Activated naive CD4-positive, alpha-beta T cell treated with anti-CD3 and anti-CD28 coated beads, Interleukin-2, amount 50 U/mL, for 24 hours (primary cell): ENCODE data around the gene MTMR3.
"Not testable (repeated sequence)": the region's sequence is repeated elsewhere in the genome, so short reads cannot be mapped to it uniquely, and the experiment has no call there.

Experiments used
- H3K27ac Mint-ChIP-seq: one replicate; pipeline ENCODE4 v1.8.0; 2021; ENCODE audit warnings: mild to moderate bottlenecking, mixed read lengths
- H3K27me3 Mint-ChIP-seq: one replicate; pipeline ENCODE4 v1.8.0; 2021; ENCODE audit warnings: mixed read lengths
- H3K36me3 Mint-ChIP-seq: one replicate; pipeline ENCODE4 v1.8.0; 2021; ENCODE audit warnings: mixed read lengths
- H3K4me1 Mint-ChIP-seq: one replicate; pipeline ENCODE4 v1.8.0; 2021; ENCODE audit warnings: mixed read lengths
- H3K4me3 Mint-ChIP-seq: one replicate; pipeline ENCODE4 v1.8.0; 2021; ENCODE audit warnings: mild to moderate bottlenecking, mixed read lengths
- H3K9me3 Mint-ChIP-seq: one replicate; pipeline ENCODE4 v1.8.0; 2021; ENCODE audit warnings: mixed read lengths

Gene MTMR3

DNA sequence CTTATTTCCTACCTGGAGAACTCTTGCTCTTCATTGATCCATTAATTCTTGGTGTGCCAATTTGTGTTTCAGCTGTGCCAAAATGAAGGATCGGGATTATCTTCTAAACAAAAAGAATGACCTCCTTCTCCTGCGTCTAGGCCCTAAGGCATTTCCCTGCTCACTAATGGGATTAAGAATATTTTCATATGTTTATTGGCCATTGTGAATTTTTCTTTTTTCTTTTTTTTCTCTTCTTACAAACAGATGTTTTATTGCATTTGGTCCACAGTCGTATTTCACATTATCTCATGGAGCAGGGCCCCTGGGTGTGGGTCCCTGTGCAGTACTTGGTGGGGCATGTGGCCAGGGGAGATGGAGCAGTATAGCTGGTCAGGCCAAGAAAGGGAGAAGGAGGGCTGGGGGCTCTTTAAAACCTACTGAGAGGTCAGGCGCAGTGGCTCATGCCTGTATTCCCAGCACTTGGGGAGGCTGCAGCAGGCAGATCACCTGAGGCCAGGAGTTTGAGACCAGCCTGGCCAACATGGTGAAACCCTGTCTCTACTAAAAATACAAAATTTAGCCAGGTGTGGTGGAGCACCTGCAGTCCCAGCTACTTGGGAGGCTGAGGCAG, 162.0 kb downstream of the MTMR3 start:
- H3K4me1 Mint-ChIP-seq = peaks cover 12% of the 10 kb centered on the region
- peaks cover 1% of the 10 kb centered on the region for H3K36me3 Mint-ChIP-seq
- H3K4me3 Mint-ChIP-seq = no peak overlapping the region
- H3K27ac Mint-ChIP-seq = no peak overlapping the region
- H3K27me3 Mint-ChIP-seq = peaks cover 3% of the 10 kb centered on the region
- no peaks in the 10 kb centered on the region for H3K9me3 Mint-ChIP-seq

DNA sequence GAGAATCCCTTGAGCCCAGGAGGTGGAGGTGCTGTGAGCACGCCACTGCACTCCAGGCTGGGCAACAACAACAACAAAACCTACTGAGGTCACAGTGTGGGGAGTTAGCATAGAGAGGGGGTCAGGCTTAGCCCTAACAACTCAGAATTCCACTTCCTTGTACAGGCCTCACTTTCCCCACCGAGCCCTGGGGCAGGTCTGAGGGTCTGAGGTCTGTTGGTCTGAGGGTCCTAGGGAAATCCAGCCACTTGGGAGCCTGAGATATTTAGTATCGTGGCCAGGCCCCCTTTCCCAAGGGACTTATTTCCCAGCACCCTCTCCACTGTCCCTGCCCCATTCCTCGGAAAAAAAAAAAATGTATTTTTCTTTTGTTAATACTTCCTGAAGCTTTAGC, 162.5 kb downstream of the MTMR3 start:
- Mint-ChIP-seq H3K4me3 (no peak overlapping the region), H3K27ac (no peak overlapping the region), H3K27me3 (peaks cover 3% of the 10 kb centered on the region), H3K9me3 (no peaks in the 10 kb centered on the region), H3K36me3 (peaks cover 1% of the 10 kb centered on the region), H3K4me1 (peaks cover 12% of the 10 kb centered on the region)

DNA sequence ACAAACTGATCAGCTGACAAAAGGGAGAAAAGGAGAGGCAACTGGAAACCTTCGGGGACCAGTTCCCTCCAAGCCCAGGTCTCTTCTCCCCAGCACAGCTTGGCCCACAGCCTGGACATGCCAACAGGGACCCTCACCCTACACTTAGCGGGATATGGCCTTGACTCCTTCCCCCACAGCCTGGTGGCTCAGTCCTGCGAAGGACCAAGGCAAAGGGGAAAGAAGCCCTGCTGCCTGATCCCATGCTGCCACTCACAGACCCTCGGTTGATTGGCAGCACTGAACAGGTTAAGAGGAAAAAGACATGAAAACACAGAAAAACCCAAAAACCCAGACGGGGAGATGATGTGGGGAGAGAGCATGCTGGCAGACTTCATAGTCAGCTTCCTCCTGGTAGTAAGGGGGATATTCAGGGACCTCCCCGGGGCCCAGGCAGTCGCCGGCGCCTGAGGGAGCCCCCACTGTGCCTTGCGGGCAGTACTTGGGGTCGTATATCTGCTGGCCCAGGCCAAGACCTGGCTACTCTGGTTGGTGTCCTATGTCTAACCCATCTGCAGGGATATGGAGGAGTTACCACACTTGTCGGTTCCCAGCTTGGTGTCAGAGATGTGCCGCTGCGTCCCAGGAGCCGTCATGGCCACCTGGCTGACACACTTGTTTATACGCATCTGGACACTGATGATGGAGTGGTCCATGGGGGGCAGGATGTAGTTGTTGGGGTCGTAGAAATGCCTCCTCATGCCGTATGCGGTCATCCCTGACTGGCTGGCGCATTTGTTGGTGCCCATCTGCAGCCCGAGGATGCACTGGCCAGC, 163.1 kb downstream of the MTMR3 start:
- H3K27me3 Mint-ChIP-seq = peaks cover 3% of the 10 kb centered on the region
- H3K4me3 Mint-ChIP-seq = no peak overlapping the region
- no peak overlapping the region for H3K27ac Mint-ChIP-seq
- peaks cover 12% of the 10 kb centered on the region for H3K4me1 Mint-ChIP-seq
- no peaks in the 10 kb centered on the region for H3K9me3 Mint-ChIP-seq
- peaks cover 1% of the 10 kb centered on the region for H3K36me3 Mint-ChIP-seq

DNA sequence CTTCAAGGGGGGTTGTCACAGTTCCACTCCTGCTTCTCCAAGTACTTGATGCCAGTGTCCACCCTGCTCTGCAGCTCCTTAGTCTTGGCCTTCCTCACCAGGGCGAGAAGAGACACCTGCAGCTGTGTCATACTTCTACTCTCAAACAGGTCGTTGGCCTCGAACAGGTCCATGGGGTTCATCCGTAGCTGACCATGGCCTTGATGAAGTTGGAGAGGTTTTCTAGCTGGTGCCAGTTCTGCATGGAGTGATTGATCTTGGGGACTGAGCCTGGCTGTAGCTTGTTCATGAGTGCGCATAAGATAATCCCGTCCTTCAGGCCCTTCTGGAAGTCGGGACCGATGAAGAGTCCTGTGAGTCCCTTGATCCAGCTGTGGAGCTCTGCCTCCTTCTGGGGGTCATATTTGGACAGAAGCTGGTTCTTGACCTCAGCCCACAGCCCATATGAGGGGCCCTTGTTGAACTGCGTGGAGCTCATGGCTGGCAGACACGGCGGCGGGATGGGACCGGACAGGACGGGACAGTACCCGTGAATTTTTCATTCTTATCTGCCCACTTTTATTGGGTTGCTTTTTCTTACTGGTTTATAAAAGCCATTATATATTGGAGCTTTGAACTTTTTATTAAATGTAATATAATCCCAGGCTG, 163.9 kb downstream of the MTMR3 start:
- Mint-ChIP-seq H3K36me3 (peaks cover 1% of the 10 kb centered on the region), H3K9me3 (no peaks in the 10 kb centered on the region), H3K27me3 (peaks cover 3% of the 10 kb centered on the region), H3K4me1 (peaks cover 12% of the 10 kb centered on the region), H3K4me3 (no peak overlapping the region), H3K27ac (no peak overlapping the region)

DNA sequence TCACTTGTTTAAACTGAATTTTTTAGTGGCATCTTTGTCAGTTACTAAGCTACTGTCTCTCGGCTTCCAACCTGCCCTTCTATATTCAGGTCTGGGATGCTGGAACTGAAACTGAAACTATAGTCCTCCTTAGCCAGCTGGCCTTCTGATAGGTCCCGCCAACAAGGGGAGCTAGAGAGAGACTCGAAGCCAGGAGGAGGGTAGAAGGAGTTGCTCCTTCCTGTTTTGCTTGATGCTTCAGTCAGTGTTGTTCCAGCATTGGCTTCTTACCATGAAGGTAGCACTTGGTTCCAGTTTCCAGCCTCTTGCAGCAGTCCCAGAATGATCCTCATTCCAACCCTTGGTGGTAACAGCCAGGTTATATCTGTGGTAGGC, 164.4 kb downstream of the MTMR3 start:
- H3K4me3 Mint-ChIP-seq = peak overlapping the region; percentile 44
- H3K27me3 Mint-ChIP-seq = peaks cover 3% of the 10 kb centered on the region
- no peak overlapping the region for H3K27ac Mint-ChIP-seq
- no peaks in the 10 kb centered on the region for H3K36me3 Mint-ChIP-seq
- H3K9me3 Mint-ChIP-seq = no peaks in the 10 kb centered on the region
- peaks cover 12% of the 10 kb centered on the region for H3K4me1 Mint-ChIP-seq

DNA sequence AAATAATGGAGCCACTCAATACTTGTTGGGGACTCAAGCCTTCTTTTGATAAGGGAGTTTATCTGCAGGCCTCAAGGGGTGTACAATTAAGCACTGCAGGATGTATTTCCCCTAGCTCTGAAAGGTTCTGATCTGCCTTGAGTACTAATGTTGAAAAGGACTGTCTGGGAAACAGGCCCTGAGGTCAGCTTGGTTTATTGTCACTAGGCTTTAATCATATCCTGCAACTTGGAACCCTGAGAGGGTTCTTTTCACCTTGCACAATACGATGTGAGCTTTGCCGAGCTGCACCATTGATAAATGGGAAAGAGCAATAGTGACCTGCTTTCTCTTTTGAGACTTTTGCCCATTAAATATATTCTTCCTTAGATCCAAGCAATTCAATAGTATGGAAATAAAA, 165.7 kb downstream of the MTMR3 start:
- H3K4me3 Mint-ChIP-seq = no peak overlapping the region
- no peaks in the 10 kb centered on the region for H3K27me3 Mint-ChIP-seq
- no peaks in the 10 kb centered on the region for H3K36me3 Mint-ChIP-seq
- H3K27ac Mint-ChIP-seq = no peak overlapping the region
- H3K4me1 Mint-ChIP-seq = peaks cover 12% of the 10 kb centered on the region
- no peaks in the 10 kb centered on the region for H3K9me3 Mint-ChIP-seq

DNA sequence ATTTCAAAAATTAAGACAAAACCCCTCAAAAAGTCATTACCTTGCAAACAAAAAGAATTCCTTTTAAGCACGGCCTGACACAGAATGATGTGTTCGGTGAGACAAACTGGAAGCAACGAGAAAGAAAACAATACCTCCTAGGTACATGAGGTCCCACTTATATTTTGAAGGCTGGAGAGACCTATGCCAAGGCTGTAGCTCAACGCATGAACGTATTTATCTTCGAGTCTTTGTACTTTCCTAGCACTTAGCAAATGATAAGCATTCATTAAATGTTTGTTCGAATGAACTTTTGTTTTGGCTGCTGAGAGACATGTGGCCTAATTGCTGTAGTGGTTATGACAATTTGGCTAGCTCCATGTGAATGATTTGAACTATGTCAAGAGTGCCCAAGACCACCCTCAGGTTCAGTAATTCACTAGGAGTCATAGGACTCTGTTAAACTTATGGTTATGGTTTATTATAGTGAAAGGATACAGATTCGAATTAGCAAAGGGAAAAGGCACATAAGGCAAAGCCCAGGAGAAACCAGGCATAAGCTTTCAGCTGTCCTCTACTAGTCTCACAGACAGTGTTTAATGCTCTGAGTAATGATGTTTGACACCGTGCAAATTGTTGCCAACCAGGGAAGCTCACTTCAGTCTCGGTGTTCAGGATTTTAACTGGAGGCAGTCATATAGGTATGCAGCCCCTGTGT, 171.2 kb downstream of the MTMR3 start:
- peaks cover 9% of the 10 kb centered on the region for H3K9me3 Mint-ChIP-seq
- H3K36me3 Mint-ChIP-seq = peaks cover 7% of the 10 kb centered on the region
- H3K27ac Mint-ChIP-seq = no peak overlapping the region
- no peaks in the 10 kb centered on the region for H3K4me1 Mint-ChIP-seq
- H3K27me3 Mint-ChIP-seq = peaks cover 2% of the 10 kb centered on the region
- H3K4me3 Mint-ChIP-seq = no peak overlapping the region

DNA sequence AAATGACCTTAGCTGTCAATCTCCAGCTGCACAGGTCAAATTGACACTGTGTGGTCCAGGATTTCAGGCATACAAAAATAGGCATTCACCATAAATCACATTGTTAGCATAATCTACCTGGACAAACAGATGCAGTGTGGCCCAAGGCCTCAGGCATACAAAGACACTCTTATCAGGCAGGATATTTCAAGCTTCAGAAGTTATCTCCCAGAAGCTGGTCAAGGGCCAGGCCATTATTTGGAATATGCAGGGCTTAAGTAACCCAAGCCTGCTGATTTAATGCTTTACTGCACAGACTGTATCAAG, 171.7 kb downstream of the MTMR3 start:
- no peak overlapping the region for H3K27ac Mint-ChIP-seq
- peaks cover 12% of the 10 kb centered on the region for H3K9me3 Mint-ChIP-seq
- H3K4me1 Mint-ChIP-seq = no peaks in the 10 kb centered on the region
- H3K4me3 Mint-ChIP-seq = no peak overlapping the region
- peaks cover 7% of the 10 kb centered on the region for H3K36me3 Mint-ChIP-seq
- peaks cover 2% of the 10 kb centered on the region for H3K27me3 Mint-ChIP-seq

DNA sequence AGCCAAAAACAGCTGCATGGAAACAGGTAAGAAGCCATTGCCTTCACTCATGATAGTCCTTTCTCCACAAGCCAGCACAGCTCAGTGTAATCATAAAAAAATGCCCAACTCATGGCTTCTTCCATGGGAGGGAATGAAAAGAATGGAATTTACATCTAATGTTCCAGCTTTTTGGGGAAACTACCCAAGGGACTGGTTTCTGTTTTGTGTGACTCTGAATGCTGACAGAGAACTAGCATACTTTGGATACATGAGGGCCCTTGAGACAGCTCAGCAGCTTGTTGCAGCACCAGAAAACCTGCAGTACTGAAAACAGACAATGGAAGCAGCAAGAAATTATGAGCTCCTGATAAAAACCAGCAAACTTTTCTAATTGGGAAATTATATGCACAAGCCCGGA, 173.0 kb downstream of the MTMR3 start:
- H3K9me3 Mint-ChIP-seq = peaks cover 12% of the 10 kb centered on the region
- no peak overlapping the region for H3K27ac Mint-ChIP-seq
- H3K36me3 Mint-ChIP-seq = peaks cover 7% of the 10 kb centered on the region
- H3K4me1 Mint-ChIP-seq = no peaks in the 10 kb centered on the region
- peaks cover 2% of the 10 kb centered on the region for H3K27me3 Mint-ChIP-seq
- no peak overlapping the region for H3K4me3 Mint-ChIP-seq

DNA sequence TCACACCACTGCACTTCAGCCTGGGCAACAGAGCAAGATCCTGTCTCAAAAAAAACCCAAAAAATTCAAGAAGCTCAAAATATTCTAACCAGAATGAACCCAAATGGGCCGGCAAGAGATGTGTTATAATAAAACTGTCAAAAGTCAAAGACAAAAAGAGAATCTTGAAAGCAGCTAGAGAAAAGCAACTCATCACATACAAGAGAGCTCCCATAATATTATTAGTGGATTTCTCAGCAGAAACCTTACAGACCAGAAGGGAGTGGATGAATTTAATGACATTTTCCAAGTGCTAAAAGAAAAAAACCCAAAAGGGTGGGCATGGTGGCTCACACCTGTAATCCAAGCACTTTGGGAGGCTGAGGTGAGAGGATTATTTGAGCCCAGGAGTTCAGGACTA, 174.4 kb downstream of the MTMR3 start:
- peaks cover 7% of the 10 kb centered on the region for H3K36me3 Mint-ChIP-seq
- H3K4me1 Mint-ChIP-seq = no peaks in the 10 kb centered on the region

DNA sequence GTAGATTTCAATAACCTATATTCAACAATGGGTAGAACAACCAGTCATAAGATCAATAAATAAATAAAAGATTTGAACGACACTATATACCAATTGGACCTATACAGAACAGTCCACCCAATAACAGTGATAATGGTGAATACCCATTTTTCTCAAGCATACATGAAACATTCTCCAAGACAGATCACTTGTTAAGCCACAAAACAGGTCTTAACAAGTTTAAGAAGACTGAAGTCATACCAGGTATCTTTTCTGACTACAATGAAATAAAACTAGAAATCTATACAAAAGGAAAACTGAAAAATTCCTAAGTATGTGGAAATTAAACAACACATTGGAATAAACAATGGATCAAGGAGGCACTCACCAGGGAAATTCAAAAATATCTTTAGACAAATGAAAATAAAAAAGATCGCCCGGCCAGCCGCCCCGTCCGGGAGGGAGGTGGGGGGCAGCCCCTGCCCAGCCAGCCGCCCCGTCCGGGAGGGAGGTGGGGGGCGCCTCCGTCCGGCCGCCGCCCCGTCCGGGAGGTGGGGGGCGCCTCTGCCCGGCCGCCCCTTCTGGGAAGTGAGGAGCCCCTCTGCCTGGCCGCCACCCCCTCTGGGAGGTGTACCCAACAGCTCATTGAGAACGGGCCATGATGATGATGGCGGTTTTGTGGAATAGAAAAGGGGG, 176.5 kb downstream of the MTMR3 start:
- not testable (repeated sequence) for H3K27ac Mint-ChIP-seq, H3K4me3 Mint-ChIP-seq, H3K27me3 Mint-ChIP-seq, H3K4me1 Mint-ChIP-seq
- Mint-ChIP-seq H3K9me3 (peaks cover 28% of the 10 kb centered on the region), H3K36me3 (peaks cover 14% of the 10 kb centered on the region)

More for the DNA sequence above, 174.4 kb downstream of the MTMR3 start:
- peaks cover 2% of the 10 kb centered on the region for H3K27me3 Mint-ChIP-seq
- H3K9me3 Mint-ChIP-seq = peaks cover 12% of the 10 kb centered on the region
- no peak overlapping the region for H3K27ac Mint-ChIP-seq
- H3K4me3 Mint-ChIP-seq = no peak overlapping the region

DNA sequence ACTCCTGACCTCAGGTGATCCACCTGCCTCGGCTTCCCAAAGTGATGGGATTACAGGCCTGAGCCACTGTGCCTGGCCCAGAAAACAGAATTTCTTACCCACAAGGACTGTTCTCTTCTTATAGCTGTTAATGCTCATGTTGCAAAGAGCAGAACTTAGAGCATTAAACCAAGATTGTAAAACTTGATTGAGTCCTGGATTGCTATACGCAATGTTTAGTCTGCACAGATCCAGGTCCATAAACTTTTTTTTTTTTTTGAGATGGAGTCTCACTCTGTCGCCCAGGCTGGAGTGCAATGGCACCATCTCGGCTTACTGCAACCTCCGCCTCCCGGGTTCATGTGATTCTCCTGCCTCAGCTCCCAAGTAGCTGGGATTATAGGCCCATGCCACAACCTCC, 178.1 kb downstream of the MTMR3 start:
- H3K27me3 Mint-ChIP-seq, H3K4me1 Mint-ChIP-seq, H3K27ac Mint-ChIP-seq, H3K4me3 Mint-ChIP-seq: not testable (repeated sequence)
- Mint-ChIP-seq H3K36me3 (peaks cover 14% of the 10 kb centered on the region), H3K9me3 (peaks cover 28% of the 10 kb centered on the region)

DNA sequence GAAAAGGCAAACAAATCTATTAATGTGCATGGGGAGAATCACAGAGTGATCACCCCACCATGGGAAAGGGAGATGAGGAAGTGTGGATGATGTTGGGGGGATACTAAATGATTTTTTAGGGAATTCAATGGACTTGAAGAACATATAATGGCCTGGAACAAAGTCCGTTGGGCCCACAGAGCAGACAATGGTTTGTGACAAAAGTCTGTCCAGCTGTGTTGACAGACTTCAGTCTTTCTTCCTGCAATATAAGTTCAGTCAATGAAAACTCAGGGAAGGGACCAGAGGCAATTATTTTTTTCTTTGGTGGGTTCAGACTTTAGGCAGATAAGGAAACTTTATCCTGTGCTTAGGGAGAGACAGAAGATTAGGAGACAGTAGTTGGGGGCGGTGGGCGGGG, 179.3 kb downstream of the MTMR3 start:
- no peak overlapping the region for H3K4me3 Mint-ChIP-seq
- no peak overlapping the region for H3K27ac Mint-ChIP-seq
- no peaks in the 10 kb centered on the region for H3K4me1 Mint-ChIP-seq
- peaks cover 10% of the 10 kb centered on the region for H3K36me3 Mint-ChIP-seq
- peaks cover 28% of the 10 kb centered on the region for H3K9me3 Mint-ChIP-seq
- H3K27me3 Mint-ChIP-seq = peaks cover 6% of the 10 kb centered on the region

DNA sequence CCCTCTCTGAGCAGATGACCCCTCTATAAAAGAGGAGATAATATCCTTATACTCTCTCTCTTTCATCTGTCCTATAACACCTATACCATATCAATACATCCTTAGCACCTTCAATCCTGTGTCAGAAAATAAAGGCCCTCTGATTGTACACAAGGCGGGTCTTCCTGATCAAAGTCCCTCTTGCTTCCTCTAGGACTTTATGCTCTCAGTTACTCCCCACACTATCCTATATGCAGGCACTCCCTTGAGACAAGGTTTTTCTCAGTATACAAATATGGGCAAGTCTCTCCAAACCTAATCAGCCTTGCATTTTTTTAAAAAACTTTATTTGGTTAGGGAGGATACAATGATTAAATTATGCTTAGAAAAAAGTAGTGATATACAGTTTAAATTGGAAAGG, 180.0 kb downstream of the MTMR3 start:
- H3K9me3 Mint-ChIP-seq = peaks cover 28% of the 10 kb centered on the region

DNA sequence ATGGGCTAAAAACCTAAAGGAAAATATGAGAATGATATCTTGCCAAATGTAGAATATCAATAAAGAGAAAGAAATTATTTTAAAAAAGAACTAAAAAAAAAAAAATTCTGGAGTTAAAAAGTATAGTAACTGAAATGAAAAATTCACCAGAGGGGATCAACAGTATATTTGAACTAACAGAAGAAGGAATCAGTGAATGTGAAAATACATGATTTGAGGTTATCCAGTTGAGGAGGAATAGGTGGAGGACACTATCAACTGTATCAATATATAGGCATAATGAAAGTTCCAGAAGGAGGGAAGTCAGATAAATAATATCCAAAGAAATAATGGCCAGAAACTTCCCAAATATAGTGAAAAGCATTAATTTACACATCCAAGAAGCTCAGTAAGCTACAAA, 181.2 kb downstream of the MTMR3 start:
- Mint-ChIP-seq H3K9me3 (peaks cover 20% of the 10 kb centered on the region), H3K27ac (no peak overlapping the region), H3K27me3 (peaks cover 4% of the 10 kb centered on the region), H3K4me1 (no peaks in the 10 kb centered on the region), H3K36me3 (peaks cover 8% of the 10 kb centered on the region), H3K4me3 (no peak overlapping the region)

More for the DNA sequence above, 180.0 kb downstream of the MTMR3 start:
- H3K4me1 Mint-ChIP-seq = no peaks in the 10 kb centered on the region
- peaks cover 8% of the 10 kb centered on the region for H3K36me3 Mint-ChIP-seq
- no peak overlapping the region for H3K4me3 Mint-ChIP-seq
- H3K27me3 Mint-ChIP-seq = peaks cover 4% of the 10 kb centered on the region
- H3K27ac Mint-ChIP-seq = no peak overlapping the region
